Ovary (tissue), 3 donors: Measurements from ENCODE around the gene MAPK10.

Experiments
- CTCF ChIP-seq, 3 donors: fragments of 450-650 bp in 2 of 3; fragments of 200-600 bp in 1 of 3; IDR thresholded peaks; one replicate each; pipeline versions ENCODE4 v1.5.1 to v1.8.0; 2016 to 2022; ENCODE audit warnings: antibody characterized with exemption in 3 of 3, mild to moderate bottlenecking in 1 of 3
- POLR2A ChIP-seq: fragments of 450-650 bp; IDR thresholded peaks from one replicate; pipeline ENCODE4 v1.6.1; 2017; ENCODE audit warnings: antibody characterized with exemption, mild to moderate bottlenecking, moderate library complexity
- donor health status: DM: no; HTN: no; CAD: no.

GRCh38 chr4:86403575-86403974, 43.7 kb upstream of the MAPK10 start:
- no peak for TF ChIP-seq POLR2A
- no peak for TF ChIP-seq CTCF (IDR thresholded peaks at IDR 0.05)
